DND-41 (cell line): ENCODE results near the gene ABCA13.

Source experiments
- EZH2 ChIP-seq: IDR thresholded peaks from 3 replicates; pipeline ENCODE4 v1.6.1; 2012; ENCODE audit warnings: borderline replicate concordance, low read depth, mild to moderate bottlenecking, moderate library complexity, low read length, inconsistent platforms; ENCODE audit not compliant: severe bottlenecking
- TF ChIP-seq, protein P1 (sequence below): IDR thresholded peaks from 2 replicates; pipeline ENCODE4 v1.5.1; 2012; ENCODE audit warnings: borderline replicate concordance, low read length, moderate library complexity, mild to moderate bottlenecking; ENCODE audit not compliant: poor library complexity, severe bottlenecking; ENCODE audit errors: extremely low read depth

GRCh38 chr7:48217753-48218152 is 46.5 kb downstream of the ABCA13 start:
- TF ChIP-seq, protein P1, sequence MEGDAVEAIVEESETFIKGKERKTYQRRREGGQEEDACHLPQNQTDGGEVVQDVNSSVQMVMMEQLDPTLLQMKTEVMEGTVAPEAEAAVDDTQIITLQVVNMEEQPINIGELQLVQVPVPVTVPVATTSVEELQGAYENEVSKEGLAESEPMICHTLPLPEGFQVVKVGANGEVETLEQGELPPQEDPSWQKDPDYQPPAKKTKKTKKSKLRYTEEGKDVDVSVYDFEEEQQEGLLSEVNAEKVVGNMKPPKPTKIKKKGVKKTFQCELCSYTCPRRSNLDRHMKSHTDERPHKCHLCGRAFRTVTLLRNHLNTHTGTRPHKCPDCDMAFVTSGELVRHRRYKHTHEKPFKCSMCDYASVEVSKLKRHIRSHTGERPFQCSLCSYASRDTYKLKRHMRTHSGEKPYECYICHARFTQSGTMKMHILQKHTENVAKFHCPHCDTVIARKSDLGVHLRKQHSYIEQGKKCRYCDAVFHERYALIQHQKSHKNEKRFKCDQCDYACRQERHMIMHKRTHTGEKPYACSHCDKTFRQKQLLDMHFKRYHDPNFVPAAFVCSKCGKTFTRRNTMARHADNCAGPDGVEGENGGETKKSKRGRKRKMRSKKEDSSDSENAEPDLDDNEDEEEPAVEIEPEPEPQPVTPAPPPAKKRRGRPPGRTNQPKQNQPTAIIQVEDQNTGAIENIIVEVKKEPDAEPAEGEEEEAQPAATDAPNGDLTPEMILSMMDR: no peak
- TF ChIP-seq EZH2: no peak
